NOMO-1 (cell line): ENCODE data around the gene MYOD1.

Experiments
- DNase-seq, 2 experiments: peaks; one replicate each; lab custom pipeline; 2025; ENCODE audit not compliant: unreplicated experiment in 2 of 2; lab: John Stamatoyannopoulos, UW

Gene MYOD1

GRCh38 chr11:17769218-17769617, 49.8 kb downstream of the MYOD1 start:
- DNase-seq: no peak

DNA sequence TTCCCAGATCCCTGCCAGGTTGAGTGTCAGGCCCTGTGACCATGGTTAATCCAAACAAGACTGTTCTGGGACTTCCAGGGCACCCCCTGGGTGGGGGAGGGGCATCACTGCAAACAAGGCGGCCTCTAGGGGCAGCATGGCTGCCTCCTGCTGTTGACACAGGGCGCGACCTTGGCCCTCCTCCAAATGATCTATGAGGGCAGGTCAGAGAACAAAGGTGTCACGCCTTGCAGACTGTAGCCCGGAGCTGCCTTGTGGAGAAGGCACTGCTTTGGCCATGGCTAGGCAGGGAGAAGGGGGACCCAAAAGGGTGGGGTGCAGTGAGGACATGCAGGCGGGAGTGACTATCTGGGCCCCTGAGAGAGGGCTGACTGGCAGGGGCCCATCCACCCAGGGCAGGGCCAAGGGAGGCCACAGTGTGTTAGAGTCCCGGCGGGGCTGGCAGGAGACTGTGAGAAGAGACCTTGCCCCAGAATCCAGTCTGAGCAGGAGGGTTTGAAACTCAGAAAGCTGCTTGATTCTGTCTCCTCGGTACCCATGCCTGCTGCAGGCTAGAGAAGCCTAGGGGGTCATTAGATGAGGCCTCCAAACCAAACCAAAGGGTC, 50.8 kb downstream of the MYOD1 start:
- DNase-seq: no peak

DNA sequence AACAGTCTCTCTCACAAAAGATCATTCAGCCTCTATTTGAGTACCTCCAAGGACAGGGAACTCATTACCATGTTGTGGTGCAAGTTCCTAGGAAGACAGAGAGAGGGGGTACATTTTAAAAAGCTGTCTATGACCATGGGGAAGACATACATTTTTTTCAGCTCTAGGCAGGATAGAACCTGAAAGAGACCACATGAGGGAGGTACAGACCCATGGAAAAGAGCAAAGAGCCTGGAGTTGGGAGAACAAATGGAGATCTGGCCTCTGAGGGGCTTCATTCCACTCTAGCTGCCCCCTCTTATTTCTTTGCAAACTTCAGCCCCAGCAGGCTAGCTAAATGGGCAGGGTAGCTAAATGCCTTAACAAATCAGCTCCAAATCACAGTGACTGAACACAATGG, 51.5 kb downstream of the MYOD1 start:
- no peak for DNase-seq

DNA sequence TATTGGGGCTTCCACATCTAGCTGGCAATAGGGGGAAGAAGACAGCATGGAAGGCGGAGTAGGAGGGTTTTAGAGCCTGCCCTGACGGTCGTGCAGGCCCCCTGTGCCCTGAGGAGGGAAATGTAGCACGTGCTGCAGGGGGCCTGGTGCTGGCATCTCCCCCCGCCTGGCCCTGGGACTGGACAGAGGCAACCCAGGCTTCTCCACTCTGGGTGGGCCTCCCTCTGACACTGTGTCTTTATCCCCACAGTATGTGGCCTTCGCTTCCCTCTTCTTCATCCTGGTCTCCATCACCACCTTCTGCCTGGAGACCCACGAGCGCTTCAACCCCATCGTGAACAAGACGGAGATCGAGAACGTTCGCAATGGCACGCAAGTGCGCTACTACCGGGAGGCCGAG, 52.0 kb downstream of the MYOD1 start:
- DNase-seq: no peak
